ENCODE measurements around the gene ZNF665.
"Not testable (repeated sequence)": the region's sequence is repeated elsewhere in the genome, so short reads cannot be mapped to it uniquely, and the experiment has no call there.

The ZNF665 gene

DNA sequence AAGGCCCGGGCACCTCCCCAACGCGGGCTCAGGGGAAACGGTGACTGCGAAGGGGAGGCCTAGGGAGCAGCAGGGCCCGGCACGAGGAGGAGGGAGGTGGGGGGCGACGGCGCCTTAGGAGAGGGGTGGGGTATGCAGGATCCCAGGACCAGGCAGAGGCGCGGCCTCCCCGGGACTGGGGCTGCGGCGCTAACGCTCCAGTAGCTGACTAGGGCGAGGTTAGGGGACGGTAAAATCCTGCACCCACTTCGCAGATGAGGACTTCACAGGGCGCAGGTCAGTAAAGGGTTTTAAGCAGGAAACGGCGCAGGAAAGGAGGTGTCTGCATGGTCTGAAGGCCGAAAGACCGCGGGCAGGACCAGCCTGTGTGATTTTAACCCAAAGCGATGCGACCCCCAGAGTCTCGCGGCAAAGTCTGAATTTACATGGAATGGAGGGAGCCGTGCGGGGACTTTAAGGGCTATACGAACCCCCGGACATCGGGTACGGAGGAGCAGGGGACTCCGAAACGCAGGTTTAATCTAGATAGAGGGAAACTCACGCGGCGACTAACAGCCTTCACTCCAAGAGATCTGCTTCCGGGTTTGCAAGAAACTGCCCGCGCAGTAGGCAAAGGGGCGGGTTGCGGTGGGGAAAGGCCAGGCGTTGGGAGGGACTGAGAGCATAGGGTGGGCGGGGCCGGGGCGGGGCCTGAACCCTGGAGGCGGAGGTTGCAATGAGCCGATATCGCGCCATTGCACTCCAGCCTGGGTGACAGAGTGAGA lies at the start of gene ZNF665:
ZNF665 (minus strand) TSS at position 588 of the 764 bp plus-strand sequence. CDS start 10,460 bp downstream, outside the sequence.
- peak; percentile 52 for DNase-seq (ENCODE audit: low read depth)

GRCh38 chr19:53237114-53237777 lies 44.1 kb upstream of the ZNF665 start:
- TF ChIP-seq, protein P1, sequence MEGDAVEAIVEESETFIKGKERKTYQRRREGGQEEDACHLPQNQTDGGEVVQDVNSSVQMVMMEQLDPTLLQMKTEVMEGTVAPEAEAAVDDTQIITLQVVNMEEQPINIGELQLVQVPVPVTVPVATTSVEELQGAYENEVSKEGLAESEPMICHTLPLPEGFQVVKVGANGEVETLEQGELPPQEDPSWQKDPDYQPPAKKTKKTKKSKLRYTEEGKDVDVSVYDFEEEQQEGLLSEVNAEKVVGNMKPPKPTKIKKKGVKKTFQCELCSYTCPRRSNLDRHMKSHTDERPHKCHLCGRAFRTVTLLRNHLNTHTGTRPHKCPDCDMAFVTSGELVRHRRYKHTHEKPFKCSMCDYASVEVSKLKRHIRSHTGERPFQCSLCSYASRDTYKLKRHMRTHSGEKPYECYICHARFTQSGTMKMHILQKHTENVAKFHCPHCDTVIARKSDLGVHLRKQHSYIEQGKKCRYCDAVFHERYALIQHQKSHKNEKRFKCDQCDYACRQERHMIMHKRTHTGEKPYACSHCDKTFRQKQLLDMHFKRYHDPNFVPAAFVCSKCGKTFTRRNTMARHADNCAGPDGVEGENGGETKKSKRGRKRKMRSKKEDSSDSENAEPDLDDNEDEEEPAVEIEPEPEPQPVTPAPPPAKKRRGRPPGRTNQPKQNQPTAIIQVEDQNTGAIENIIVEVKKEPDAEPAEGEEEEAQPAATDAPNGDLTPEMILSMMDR (IDR thresholded peaks at IDR 0.05; ENCODE audit: control insufficient read depth, insufficient read depth, low read depth, low read length, missing control alignments) = no peak
- H3K4me3 ChIP-seq (ENCODE audit: control insufficient read depth, low read depth, low read length) = no peak overlapping the region

More for the DNA sequence above, at the start of gene ZNF665:
- H3K4me3 ChIP-seq (ENCODE audit: control insufficient read depth, low read depth, low read length) = peak within 1 kb of the TSS; percentile 88
- TF ChIP-seq, protein P1 (IDR thresholded peaks at IDR 0.05; ENCODE audit: control insufficient read depth, insufficient read depth, low read depth, low read length, missing control alignments) = no peak

DNA sequence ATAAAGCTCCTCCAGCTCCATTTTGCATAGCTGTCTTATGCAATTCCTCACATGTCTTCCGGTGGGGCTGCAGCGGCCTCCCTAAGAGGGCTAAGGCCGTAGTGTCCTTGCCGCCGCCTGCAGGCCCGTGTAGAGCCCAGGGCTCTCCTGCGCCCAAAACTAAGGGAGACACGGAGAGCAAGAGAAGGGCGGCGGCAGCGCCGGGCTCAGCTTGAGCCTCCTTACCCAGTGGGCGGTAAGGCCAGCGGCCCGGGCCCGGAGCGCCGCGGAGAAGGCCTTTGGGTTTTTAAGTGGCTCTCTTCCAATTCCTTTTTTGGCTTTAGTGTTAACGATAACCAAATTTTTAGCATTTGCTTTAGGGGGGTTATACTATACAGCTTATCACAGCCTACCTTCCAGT lies 31.4 kb upstream of the ZNF665 start:
- no peak for DNase-seq (ENCODE audit: low read depth)
- H3K4me3 ChIP-seq (ENCODE audit: control insufficient read depth, low read depth, low read length) = no peak overlapping the region
- TF ChIP-seq, protein P1 (IDR thresholded peaks at IDR 0.05; ENCODE audit: control insufficient read depth, insufficient read depth, low read depth, low read length, missing control alignments) = no peak

More at GRCh38 chr19:53237114-53237777, 44.1 kb upstream of the ZNF665 start:
- DNase-seq (ENCODE audit: low read depth) = no peak

- DNase-seq (ENCODE audit: low read depth); H3K4me3 ChIP-seq (ENCODE audit: control insufficient read depth, low read depth, low read length): not testable (repeated sequence)
Measured at GRCh38 chr19:53222716-53223115, 29.6 kb upstream of the ZNF665 start.

DNA sequence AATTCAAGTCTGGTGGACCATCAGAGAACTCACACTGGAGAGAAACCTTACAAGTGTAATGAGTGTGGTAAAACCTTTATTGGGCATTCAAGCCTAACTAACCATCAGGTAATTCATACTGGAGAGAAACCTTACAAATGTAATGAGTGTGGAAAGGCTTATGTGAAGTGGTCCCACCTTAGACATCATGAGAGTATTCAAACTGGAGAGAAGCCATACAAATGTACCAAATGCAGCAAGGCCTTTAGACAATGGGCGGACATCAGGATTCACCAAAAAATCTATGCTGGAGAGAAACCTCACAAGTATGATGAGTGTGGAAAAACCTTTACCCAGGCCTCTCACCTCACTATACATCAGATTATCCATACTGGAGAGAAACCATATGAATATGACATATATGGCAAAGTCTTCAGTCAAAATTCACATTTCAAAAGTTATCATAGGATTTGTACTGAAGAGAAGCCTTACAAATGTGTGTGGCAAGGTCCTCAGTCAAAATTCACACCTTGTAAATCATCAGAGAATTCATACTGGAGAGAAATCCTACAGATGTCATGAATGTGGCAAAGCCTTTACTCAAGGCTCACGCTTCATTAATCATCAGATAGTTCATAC lies 19.7 kb upstream of the ZNF665 start:
- no peak overlapping the region for H3K4me3 ChIP-seq (ENCODE audit: control insufficient read depth, low read depth, low read length)
- no peak for DNase-seq (ENCODE audit: low read depth)
- TF ChIP-seq, protein P1 (IDR thresholded peaks at IDR 0.05; ENCODE audit: control insufficient read depth, insufficient read depth, low read depth, low read length, missing control alignments) = no peak

DNA sequence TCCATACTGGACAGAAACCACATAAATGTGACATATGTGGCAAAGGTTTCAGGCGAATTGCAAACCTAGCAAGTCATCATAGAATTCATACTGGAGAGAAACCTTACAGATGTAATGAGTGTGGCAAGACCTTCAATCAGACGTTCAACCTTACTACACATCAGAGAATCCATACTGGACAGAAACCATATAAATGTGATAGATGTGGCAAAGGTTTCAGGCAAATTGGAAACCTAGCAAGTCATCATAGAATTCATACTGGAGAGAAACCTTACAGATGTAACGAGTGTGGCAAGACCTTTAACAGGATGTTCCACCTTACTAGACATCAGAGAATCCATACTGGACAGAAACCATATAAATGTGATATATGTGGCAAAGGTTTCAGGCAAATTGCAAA lies 18.4 kb upstream of the ZNF665 start:
- not testable (repeated sequence) for H3K4me3 ChIP-seq (ENCODE audit: control insufficient read depth, low read depth, low read length); DNase-seq (ENCODE audit: low read depth)

DNA sequence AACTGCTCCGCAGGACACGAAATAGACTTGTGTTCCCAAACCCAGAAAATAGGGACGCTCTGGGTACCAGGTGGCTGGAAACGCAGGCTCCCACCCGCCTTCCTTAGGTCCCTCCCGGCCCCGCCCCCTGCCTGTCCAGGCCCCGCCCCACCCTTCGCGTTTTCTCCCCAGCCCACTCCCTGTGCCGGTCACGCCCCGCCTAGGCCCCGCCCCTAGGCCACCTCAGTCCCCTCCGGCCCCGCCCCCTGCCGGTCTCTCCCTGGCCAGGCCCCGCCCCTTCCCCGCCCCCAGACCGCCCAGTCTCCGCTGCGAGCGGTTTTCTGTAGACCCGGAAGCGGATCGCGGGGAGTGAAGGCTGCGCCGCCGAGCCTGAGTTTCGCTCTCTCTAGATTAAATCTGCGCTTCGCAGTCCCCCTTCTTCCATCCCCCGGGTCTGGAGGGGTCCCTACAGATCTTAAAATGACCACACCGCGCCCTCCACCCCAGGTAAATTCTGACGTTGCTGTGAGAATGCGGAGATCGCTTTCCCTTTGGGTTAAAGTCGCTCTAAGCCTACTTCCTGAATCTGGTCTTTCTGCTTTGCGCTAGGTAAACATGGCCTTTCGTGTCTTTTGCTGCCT lies 3.7 kb upstream of the ZNF665 start:
- TF ChIP-seq, protein P1 (IDR thresholded peaks at IDR 0.05; ENCODE audit: control insufficient read depth, insufficient read depth, low read depth, low read length, missing control alignments) = no peak
- H3K4me3 ChIP-seq (ENCODE audit: control insufficient read depth, low read depth, low read length) = peak overlapping the region; percentile 76
- DNase-seq (ENCODE audit: low read depth) = peak; percentile 54

Measured in AG09309 (cell line).